Stomach smooth muscle (tissue), 2 donors: ENCODE results near the gene MYRF.

ENCODE experiments used
- H3K27ac ChIP-seq: one replicate; pipeline ENCODE4 v1.7.0; 2013; ENCODE audit warnings: mild to moderate bottlenecking, low read length, inconsistent platforms
- H3K27me3 ChIP-seq, 2 donors: one replicate each; pipeline ENCODE4 v1.7.0; 2013; ENCODE audit warnings: low read length in 2 of 2; ENCODE audit not compliant: insufficient read depth in 2 of 2, control insufficient read depth in 1 of 2
- H3K36me3 ChIP-seq, 2 donors: one replicate each; pipeline ENCODE4 v1.7.0; 2013; ENCODE audit warnings: low read length in 2 of 2; ENCODE audit not compliant: control insufficient read depth in 2 of 2, insufficient read depth in 2 of 2
- H3K4me1 ChIP-seq: one replicate; pipeline ENCODE4 v1.7.0; 2013; ENCODE audit warnings: low read length; ENCODE audit not compliant: control insufficient read depth, insufficient read depth
- H3K4me3 ChIP-seq, 2 donors: one replicate each; pipeline ENCODE4 v1.7.0; 2013; ENCODE audit warnings: low read length in 2 of 2
- H3K9ac ChIP-seq, 2 donors: one replicate each; pipeline ENCODE4 v1.7.0; 2013; ENCODE audit warnings: low read length in 2 of 2, mild to moderate bottlenecking in 1 of 2
- H3K9me3 ChIP-seq, 2 donors: one replicate each; pipeline ENCODE4 v1.7.0; 2013; ENCODE audit warnings: low read length in 2 of 2; ENCODE audit not compliant: control insufficient read depth in 2 of 2
- donor health status: healthy.
- donor health status: Pancreatic carcinoma.

The MYRF gene

GRCh38 chr11:61731211-61731951 is 21.1 kb upstream of the MYRF start:
- no peak overlapping the region for H3K27ac ChIP-seq
- H3K9ac ChIP-seq, result no peak overlapping the region
- no peaks in the 10 kb centered on the region for H3K27me3 ChIP-seq
- H3K4me1 ChIP-seq, result peaks cover 24% of the 10 kb centered on the region
- peaks cover 6 to 10% of the 10 kb centered on the region in 2 donors for H3K36me3 ChIP-seq
- no peak overlapping the region for H3K4me3 ChIP-seq
- H3K9me3 ChIP-seq, result no peaks in the 10 kb centered on the region

- peaks cover 24% of the 10 kb centered on the region for H3K4me1 ChIP-seq
- no peak overlapping the region for H3K4me3 ChIP-seq
- H3K27me3 ChIP-seq, result no peaks in the 10 kb centered on the region
- H3K9ac ChIP-seq, result peak overlapping the region in 1 of 2 donors; percentile 36
- H3K9me3 ChIP-seq, result no peaks in the 10 kb centered on the region
- H3K36me3 ChIP-seq, result peaks cover 6 to 14% of the 10 kb centered on the region in 2 donors
- H3K27ac ChIP-seq, result peak overlapping the region; percentile 37
Observed at GRCh38 chr11:61731952-61732675, 20.3 kb upstream of the MYRF start.

GRCh38 chr11:61732705-61733104 is 19.7 kb upstream of the MYRF start:
- Histone ChIP-seq H3K9me3 (no peaks in the 10 kb centered on the region), H3K27me3 (no peaks in the 10 kb centered on the region), H3K27ac (peak overlapping the region; percentile 37), H3K9ac (peak overlapping the region in 1 of 2 donors; percentile 42), H3K36me3 (peaks cover 6 to 14% of the 10 kb centered on the region in 2 donors), H3K4me1 (peaks cover 20% of the 10 kb centered on the region), H3K4me3 (no peak overlapping the region)

GRCh38 chr11:61733120-61733978 is 19.1 kb upstream of the MYRF start:
- Histone ChIP-seq H3K9ac (peak overlapping the region; percentile 31 to 42), H3K4me1 (peaks cover 20% of the 10 kb centered on the region), H3K27ac (no peak overlapping the region), H3K27me3 (no peaks in the 10 kb centered on the region), H3K4me3 (no peak overlapping the region), H3K9me3 (no peaks in the 10 kb centered on the region), H3K36me3 (peaks cover 6 to 15% of the 10 kb centered on the region in 2 donors)

- no peaks in the 10 kb centered on the region for H3K27me3 ChIP-seq
Observed at GRCh38 chr11:61734767-61735166, 17.7 kb upstream of the MYRF start.

GRCh38 chr11:61735391-61735790 is 17.0 kb upstream of the MYRF start:
- Histone ChIP-seq H3K9me3 (no peaks in the 10 kb centered on the region), H3K4me3 (no peak overlapping the region), H3K27me3 (no peaks in the 10 kb centered on the region), H3K9ac (no peak overlapping the region), H3K4me1 (peaks cover 18% of the 10 kb centered on the region), H3K36me3 (peaks cover 6 to 15% of the 10 kb centered on the region in 2 donors), H3K27ac (no peak overlapping the region)

More at GRCh38 chr11:61734767-61735166, 17.7 kb upstream of the MYRF start:
- no peak overlapping the region for H3K27ac ChIP-seq
- peaks cover 20% of the 10 kb centered on the region for H3K4me1 ChIP-seq
- no peak overlapping the region for H3K4me3 ChIP-seq
- peaks cover 6 to 15% of the 10 kb centered on the region in 2 donors for H3K36me3 ChIP-seq
- no peak overlapping the region for H3K9ac ChIP-seq
- H3K9me3 ChIP-seq, result no peaks in the 10 kb centered on the region

GRCh38 chr11:61736310-61736709 is 16.1 kb upstream of the MYRF start:
- H3K27me3 ChIP-seq, result no peaks in the 10 kb centered on the region
- H3K36me3 ChIP-seq, result peaks cover 6 to 18% of the 10 kb centered on the region in 2 donors
- H3K9me3 ChIP-seq, result no peaks in the 10 kb centered on the region
- H3K4me3 ChIP-seq, result no peak overlapping the region
- H3K27ac ChIP-seq, result no peak overlapping the region
- no peak overlapping the region for H3K9ac ChIP-seq
- H3K4me1 ChIP-seq, result peaks cover 18% of the 10 kb centered on the region

GRCh38 chr11:61737131-61737530 is 15.3 kb upstream of the MYRF start:
- Histone ChIP-seq H3K4me3 (no peak overlapping the region), H3K9me3 (no peaks in the 10 kb centered on the region), H3K27ac (no peak overlapping the region), H3K4me1 (peaks cover 12% of the 10 kb centered on the region), H3K9ac (no peak overlapping the region), H3K36me3 (peaks cover 6 to 23% of the 10 kb centered on the region in 2 donors), H3K27me3 (no peaks in the 10 kb centered on the region)

GRCh38 chr11:61737636-61738386 is 14.6 kb upstream of the MYRF start:
- Histone ChIP-seq H3K9me3 (no peaks in the 10 kb centered on the region), H3K27me3 (no peaks in the 10 kb centered on the region), H3K4me3 (no peak overlapping the region), H3K27ac (no peak overlapping the region), H3K4me1 (peaks cover 5% of the 10 kb centered on the region), H3K9ac (no peak overlapping the region), H3K36me3 (peaks cover 6 to 23% of the 10 kb centered on the region in 2 donors)

- peaks cover 6 to 23% of the 10 kb centered on the region in 2 donors for H3K36me3 ChIP-seq
- H3K4me3 ChIP-seq, result no peak overlapping the region
- H3K27ac ChIP-seq, result no peak overlapping the region
- H3K4me1 ChIP-seq, result no peaks in the 10 kb centered on the region
- no peaks in the 10 kb centered on the region for H3K9me3 ChIP-seq
- H3K27me3 ChIP-seq, result no peaks in the 10 kb centered on the region
- no peak overlapping the region for H3K9ac ChIP-seq
Observed at GRCh38 chr11:61738776-61739175, 13.7 kb upstream of the MYRF start.
